GM18867 (cell line): ENCODE measurements around the gene NTS.

Experiments used
- ATAC-seq: cut with Tn5 transposase; IDR thresholded peaks from one replicate; pipeline ENCODE4 v1.9.1; 2021; ENCODE audit warnings: mild to moderate bottlenecking, moderate library complexity; ENCODE audit not compliant: unreplicated experiment

NTS gene

DNA sequence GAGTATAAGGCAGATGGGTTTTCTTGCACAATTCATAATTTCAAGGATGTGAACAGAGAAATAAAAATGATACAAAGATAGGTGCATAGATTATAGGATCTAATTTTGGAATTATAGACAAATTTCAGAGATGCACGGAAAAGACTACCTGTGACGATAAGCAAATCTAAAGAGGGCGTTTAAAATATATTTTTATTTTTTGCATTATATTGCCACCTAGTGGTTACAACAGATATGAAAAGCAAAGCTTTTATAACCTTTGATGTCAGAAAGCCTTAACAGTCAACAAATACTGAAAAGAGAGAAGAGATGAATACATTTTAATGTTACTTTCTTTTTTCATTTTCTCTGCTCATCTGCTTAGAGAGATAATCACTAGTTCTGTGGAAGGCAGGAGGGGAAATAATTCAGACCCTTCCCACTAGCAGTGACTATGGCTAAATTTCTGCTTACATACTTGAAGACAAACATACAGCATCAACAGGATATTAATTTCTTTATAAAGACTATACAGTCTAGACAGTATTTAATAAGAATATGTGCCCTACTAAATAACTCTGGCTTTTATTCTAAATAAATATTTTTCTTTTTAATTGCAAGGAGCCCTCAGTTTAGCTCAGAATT lies 46.3 kb downstream of the NTS start:
- ATAC-seq = peak; percentile 71

- ATAC-seq = peak; percentile 41
Measured at GRCh38 chr12:85923767-85924331, 49.8 kb downstream of the NTS start.

DNA sequence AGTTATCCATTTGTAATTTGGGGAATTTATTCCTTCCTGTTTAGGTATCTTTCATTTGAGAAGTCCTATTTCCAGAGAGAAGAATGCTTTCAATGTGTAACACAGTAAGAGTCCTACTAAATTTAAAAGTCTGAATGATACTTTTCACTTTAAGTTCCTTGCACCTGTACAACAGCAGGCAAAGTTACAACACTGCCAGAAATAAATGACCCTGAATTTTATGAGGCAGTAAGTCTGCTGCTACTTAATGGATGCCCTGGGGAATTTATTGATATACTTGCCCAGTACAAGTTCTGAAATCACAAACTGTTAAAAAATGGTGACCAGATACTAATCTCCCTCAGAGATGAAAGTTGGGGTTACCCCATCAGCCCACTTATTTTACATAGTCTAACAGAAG lies 53.1 kb downstream of the NTS start:
- ATAC-seq = no peak
